NCI-H748 (cell line): ENCODE measurements around the gene FBXL4.

Experiments
- DNase-seq: peaks from one replicate; lab custom pipeline; 2025; ENCODE audit not compliant: unreplicated experiment; lab: John Stamatoyannopoulos, UW

FBXL4 gene

GRCh38 chr6:98827295-98828159, 120.2 kb downstream of the FBXL4 start:
- DNase-seq, result peak; percentile 35

- no peak for DNase-seq
These were observed 122.0 kb downstream of the FBXL4 start for GRCh38 chr6:98825600-98826230.

- DNase-seq, result peak; percentile 34
These were observed 122.7 kb downstream of the FBXL4 start for GRCh38 chr6:98824902-98825599.

GRCh38 chr6:98824162-98824901, 123.4 kb downstream of the FBXL4 start:
- peak; percentile 67 for DNase-seq

- no peak for DNase-seq
These were observed 124.2 kb downstream of the FBXL4 start for GRCh38 chr6:98823428-98824161.

GRCh38 chr6:98821756-98822405, 125.9 kb downstream of the FBXL4 start:
- no peak for DNase-seq
